Activated CD8-positive, alpha-beta T cell treated with anti-CD3 and anti-CD28 coated beads for 36 hours (primary cell): ENCODE results near the gene ARRDC4. TPM values are rescaled to one million over a fixed set of nuclear protein-coding genes. Genes with fewer than 3 reads are reported as not detected.

ENCODE experiments used
- ATAC-seq: fragments of 200-7000 bp; cut with Tn5 transposase; one replicate; pipeline ENCODE4 v1.10.0; 2021; ENCODE audit warnings: mild to moderate bottlenecking, moderate library complexity
- CTCF ChIA-PET: fragments of 350-600 bp; sonication (Branson Sonifier 250); formaldehyde crosslinking; loops from one replicate; lab custom pipeline; 2021; ENCODE audit warnings: antibody characterized with exemption; lab: Charles Lee
- POLR2A ChIA-PET: fragments of 350-600 bp; sonication (Branson Sonifier 250); formaldehyde crosslinking; loops from one replicate; lab custom pipeline; 2021; ENCODE audit warnings: antibody characterized with exemption; lab: Charles Lee
- DNase-seq: peaks from one replicate; pipeline ENCODE4 v3.0.0-alpha.2; 2020
- H3K27ac Mint-ChIP-seq: one replicate; pipeline ENCODE4 v1.8.0; 2021; ENCODE audit warnings: mild to moderate bottlenecking, mixed read lengths
- H3K27me3 Mint-ChIP-seq: one replicate; pipeline ENCODE4 v1.8.0; 2021; ENCODE audit warnings: mixed read lengths
- H3K36me3 Mint-ChIP-seq: one replicate; pipeline ENCODE4 v1.8.0; 2021; ENCODE audit warnings: low read depth, mixed read lengths
- H3K4me1 Mint-ChIP-seq: one replicate; pipeline ENCODE4 v1.8.0; 2021; ENCODE audit warnings: low read depth, mixed read lengths
- H3K4me3 Mint-ChIP-seq: one replicate; pipeline ENCODE4 v1.8.0; 2021; ENCODE audit warnings: mild to moderate bottlenecking, moderate library complexity, mixed read lengths
- H3K9me3 Mint-ChIP-seq: one replicate; pipeline ENCODE4 v1.8.0; 2021; ENCODE audit warnings: mixed read lengths
- intact Hi-C: fragments of 100-400 bp; cut with micrococcal nuclease; formaldehyde crosslinking; loops from one replicate; pipeline ENCODE4 v1.10.0; 2022
- total RNA-seq, 2 experiments: library from RNA; stranded (reverse); gene quantifications; one replicate each; pipeline ENCODE4 v1.2.3, GENCODE V29; 2021
- TF ChIP-seq, protein P1 (sequence below): fragments of 200-600 bp; IDR thresholded peaks from one replicate; pipeline ENCODE4 v1.8.0; 2022; ENCODE audit warnings: antibody characterized with exemption, mild to moderate bottlenecking

ARRDC4 gene
- total RNA-seq, 2 experiments from 2014 or later = 0.90 to 0.94 TPM

DNA sequence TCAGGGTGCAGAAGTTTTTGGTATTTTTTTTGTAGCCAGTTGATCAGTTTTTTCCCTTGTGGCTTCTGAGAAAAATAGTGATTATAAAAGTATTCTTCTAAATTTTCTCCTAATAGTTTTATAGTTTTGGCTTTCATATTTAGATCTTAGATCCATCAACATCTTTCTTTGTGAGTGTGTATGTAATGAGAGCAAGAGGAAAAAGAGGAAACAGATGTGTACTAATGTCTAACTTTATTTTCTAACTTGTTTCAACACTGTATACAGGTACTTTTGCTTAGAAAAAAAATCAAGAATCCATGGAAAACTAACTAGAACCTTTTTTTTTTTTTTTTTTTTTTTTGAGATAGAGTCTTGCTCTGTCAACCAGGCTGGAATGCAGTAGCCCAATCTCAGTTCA is 53.1 kb downstream of the ARRDC4 start:
- Mint-ChIP-seq H3K9me3 (no peaks in the 10 kb centered on the region), H3K27me3 (peaks cover 8% of the 10 kb centered on the region), H3K36me3 (no peaks in the 10 kb centered on the region), H3K4me3 (no peak overlapping the region), H3K27ac (no peak overlapping the region), H3K4me1 (no peaks in the 10 kb centered on the region)
- POLR2A ChIA-PET = no interaction called here
- intact Hi-C loops = no loop called here
- no peak for ATAC-seq
- DNase-seq = no peak
- TF ChIP-seq, protein P1, sequence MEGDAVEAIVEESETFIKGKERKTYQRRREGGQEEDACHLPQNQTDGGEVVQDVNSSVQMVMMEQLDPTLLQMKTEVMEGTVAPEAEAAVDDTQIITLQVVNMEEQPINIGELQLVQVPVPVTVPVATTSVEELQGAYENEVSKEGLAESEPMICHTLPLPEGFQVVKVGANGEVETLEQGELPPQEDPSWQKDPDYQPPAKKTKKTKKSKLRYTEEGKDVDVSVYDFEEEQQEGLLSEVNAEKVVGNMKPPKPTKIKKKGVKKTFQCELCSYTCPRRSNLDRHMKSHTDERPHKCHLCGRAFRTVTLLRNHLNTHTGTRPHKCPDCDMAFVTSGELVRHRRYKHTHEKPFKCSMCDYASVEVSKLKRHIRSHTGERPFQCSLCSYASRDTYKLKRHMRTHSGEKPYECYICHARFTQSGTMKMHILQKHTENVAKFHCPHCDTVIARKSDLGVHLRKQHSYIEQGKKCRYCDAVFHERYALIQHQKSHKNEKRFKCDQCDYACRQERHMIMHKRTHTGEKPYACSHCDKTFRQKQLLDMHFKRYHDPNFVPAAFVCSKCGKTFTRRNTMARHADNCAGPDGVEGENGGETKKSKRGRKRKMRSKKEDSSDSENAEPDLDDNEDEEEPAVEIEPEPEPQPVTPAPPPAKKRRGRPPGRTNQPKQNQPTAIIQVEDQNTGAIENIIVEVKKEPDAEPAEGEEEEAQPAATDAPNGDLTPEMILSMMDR = no peak
- CTCF ChIA-PET = no interaction called here

DNA sequence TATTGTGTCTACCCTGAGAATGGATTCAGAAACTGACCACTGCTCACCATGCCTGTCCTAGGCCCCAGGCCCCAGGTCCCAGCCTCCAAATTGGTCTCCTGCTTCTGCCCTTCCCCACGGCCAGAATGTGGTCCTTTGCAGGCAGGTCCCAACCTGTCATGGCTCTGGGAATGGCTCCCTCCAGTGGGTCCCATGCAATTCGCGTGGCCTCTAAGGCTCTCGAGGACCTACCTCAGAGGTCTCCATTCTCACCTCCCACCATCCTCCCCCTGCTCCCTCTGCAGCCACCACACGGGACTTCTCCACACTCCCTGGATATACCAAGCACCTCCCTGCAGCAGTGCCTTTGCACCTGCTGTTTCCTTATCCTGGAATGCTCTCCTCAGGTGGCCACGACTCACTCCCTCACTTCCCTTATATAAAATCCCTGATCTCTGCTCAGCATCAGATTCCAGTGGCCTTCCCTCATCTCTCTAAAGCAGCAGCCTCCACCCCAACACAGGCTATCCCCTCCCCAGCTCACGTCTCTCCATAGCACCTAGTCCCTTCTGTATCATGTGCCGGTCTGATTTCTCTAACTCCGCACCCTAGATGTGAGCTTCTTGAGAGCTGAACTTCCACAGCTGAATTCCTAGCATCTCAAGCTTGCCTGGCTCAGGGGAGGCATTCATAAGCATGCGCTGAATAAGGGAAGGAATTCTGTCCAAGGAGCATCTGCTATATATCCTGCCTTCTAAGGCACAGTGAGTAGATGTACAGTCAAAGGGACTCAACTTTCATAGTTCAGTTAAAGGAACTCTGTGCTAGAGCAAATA is 56.9 kb downstream of the ARRDC4 start:
- POLR2A ChIA-PET = no interaction called here
- H3K27me3 Mint-ChIP-seq = no peaks in the 10 kb centered on the region
- intact Hi-C loops = no loop called here
- TF ChIP-seq, protein P1 = no peak
- DNase-seq = no peak
- ATAC-seq = no peak
- no peak overlapping the region for H3K27ac Mint-ChIP-seq
- H3K4me1 Mint-ChIP-seq = no peaks in the 10 kb centered on the region
- CTCF ChIA-PET = no interaction called here
- H3K36me3 Mint-ChIP-seq = no peaks in the 10 kb centered on the region
- no peak overlapping the region for H3K4me3 Mint-ChIP-seq
- H3K9me3 Mint-ChIP-seq = no peaks in the 10 kb centered on the region

DNA sequence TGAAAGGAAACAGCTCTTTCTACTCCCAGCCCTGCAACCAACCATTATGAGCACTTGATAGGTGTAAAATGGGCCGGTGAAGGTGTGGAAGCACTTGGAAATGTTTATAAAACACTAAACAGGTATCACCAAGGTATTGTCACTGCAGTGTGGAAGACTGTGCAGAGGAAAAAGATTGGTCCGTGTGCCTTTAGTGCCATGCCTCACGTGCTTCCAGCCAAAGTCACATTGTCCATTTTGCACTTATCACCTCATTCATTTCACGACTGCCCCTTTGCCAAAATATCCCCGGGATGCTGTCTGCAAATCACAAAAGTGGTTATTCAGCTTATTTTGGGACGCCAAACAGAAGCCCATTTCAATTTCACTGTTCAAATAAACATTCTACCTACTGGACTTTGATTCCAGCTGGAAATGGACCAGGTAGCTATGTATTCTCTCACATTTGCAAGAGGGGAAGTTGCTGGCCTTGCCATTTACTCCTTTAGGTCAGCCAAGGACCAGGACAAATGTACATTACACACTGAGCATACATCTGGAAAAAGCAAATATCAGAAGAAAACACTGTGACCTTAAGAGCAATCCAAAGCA is 58.4 kb downstream of the ARRDC4 start:
- intact Hi-C loops = no loop called here
- H3K27me3 Mint-ChIP-seq = peaks cover 1% of the 10 kb centered on the region
- no peak overlapping the region for H3K27ac Mint-ChIP-seq
- H3K36me3 Mint-ChIP-seq = no peaks in the 10 kb centered on the region
- ChIA-PET POLR2A (no interaction called here), CTCF (no interaction called here)
- peaks cover 1% of the 10 kb centered on the region for H3K9me3 Mint-ChIP-seq
- H3K4me3 Mint-ChIP-seq = no peak overlapping the region
- TF ChIP-seq, protein P1 = no peak
- H3K4me1 Mint-ChIP-seq = no peaks in the 10 kb centered on the region
- DNase-seq (no peak), ATAC-seq (no peak)
